SU-DHL-6 (cell line): ENCODE data around the gene OPTN.

Source experiments
- H2AFZ ChIP-seq: fragments of 200-600 bp; sonication (generic); 2 replicates; pipeline ENCODE4 v1.6.1; 2014; ENCODE audit warnings: low read depth, mild to moderate bottlenecking, moderate library complexity, mixed read lengths, antibody characterized with exemption, low read length; ENCODE audit not compliant: severe bottlenecking
- H3F3A ChIP-seq: fragments of 200-600 bp; shearing (Covaris generic); 2 replicates; pipeline ENCODE4 v1.6.0; 2016; ENCODE audit warnings: antibody characterized with exemption, mild to moderate bottlenecking; ENCODE audit not compliant: insufficient read depth
- H3K27ac ChIP-seq: fragments of 200-600 bp; sonication (generic); 2 replicates; pipeline ENCODE4 v1.5.1; 2016; ENCODE audit warnings: low read depth, mild to moderate bottlenecking, low read length, moderate library complexity, mixed read lengths
- H3K27me3 ChIP-seq: fragments of 200-600 bp; sonication (generic), shearing (Covaris generic); 2 replicates; pipeline ENCODE4 v1.6.0; 2014; ENCODE audit warnings: mild to moderate bottlenecking, low read length
- H3K36me3 ChIP-seq: fragments of 200-600 bp; sonication (generic); 2 replicates; pipeline ENCODE4 v1.6.1; 2014; ENCODE audit warnings: mild to moderate bottlenecking, low read length, mixed read lengths
- H3K4me2 ChIP-seq: fragments of 300-600, 200-600 bp; shearing (Covaris generic), sonication (generic); 2 replicates; pipeline ENCODE4 v1.6.0; 2014; ENCODE audit warnings: low read length, low read depth, mild to moderate bottlenecking; ENCODE audit not compliant: poor library complexity, severe bottlenecking
- H3K4me3 ChIP-seq: fragments of 200-600 bp; sonication (generic); 2 replicates; pipeline ENCODE4 v1.5.1; 2014; ENCODE audit warnings: antibody characterized with exemption, low read length, mild to moderate bottlenecking, mixed read lengths; ENCODE audit not compliant: insufficient read depth, poor library complexity, severe bottlenecking
- H3K79me2 ChIP-seq: fragments of 200-600 bp; sonication (generic); 2 replicates; pipeline ENCODE4 v1.6.1; 2014; ENCODE audit warnings: mild to moderate bottlenecking, low read length, moderate library complexity; ENCODE audit not compliant: insufficient read depth
- H3K9ac ChIP-seq: fragments of 200-600 bp; sonication (generic); 2 replicates; pipeline ENCODE4 v1.7.0; 2014; ENCODE audit warnings: mild to moderate bottlenecking, low read length
- H3K9me2 ChIP-seq: fragments of 200-600 bp; sonication (generic); replicated peaks from 2 replicates; pipeline ENCODE4 v1.6.1; 2014; ENCODE audit warnings: low read length; ENCODE audit not compliant: insufficient read depth
- H3K9me3 ChIP-seq: fragments of 200-600 bp; sonication (generic); 2 replicates; pipeline ENCODE4 v1.6.1; 2014; ENCODE audit warnings: low read length, mixed read lengths; ENCODE audit not compliant: insufficient read depth
- H4K20me1 ChIP-seq: fragments of 200-600 bp; sonication (generic); 2 replicates; pipeline ENCODE4 v1.6.1; 2014; ENCODE audit warnings: low read depth, mild to moderate bottlenecking, antibody characterized with exemption, low read length, moderate library complexity, mixed read lengths
- EZH2phosphoT487 ChIP-seq: fragments of 200-600 bp; sonication (generic), shearing (Covaris generic); conservative IDR thresholded peaks from 2 replicates; pipeline ENCODE4 v1.6.1; 2018; ENCODE audit warnings: mild to moderate bottlenecking, antibody characterized with exemption, low read length, moderate library complexity, mixed read lengths
- TF ChIP-seq, protein P1 (sequence below): fragments of 200-600 bp; sonication (generic); IDR thresholded peaks from one replicate; pipeline ENCODE4 v1.5.1; 2017; ENCODE audit warnings: antibody characterized with exemption, mild to moderate bottlenecking, low read length, moderate library complexity; ENCODE audit not compliant: insufficient read depth, poor library complexity, severe bottlenecking

Gene OPTN

DNA sequence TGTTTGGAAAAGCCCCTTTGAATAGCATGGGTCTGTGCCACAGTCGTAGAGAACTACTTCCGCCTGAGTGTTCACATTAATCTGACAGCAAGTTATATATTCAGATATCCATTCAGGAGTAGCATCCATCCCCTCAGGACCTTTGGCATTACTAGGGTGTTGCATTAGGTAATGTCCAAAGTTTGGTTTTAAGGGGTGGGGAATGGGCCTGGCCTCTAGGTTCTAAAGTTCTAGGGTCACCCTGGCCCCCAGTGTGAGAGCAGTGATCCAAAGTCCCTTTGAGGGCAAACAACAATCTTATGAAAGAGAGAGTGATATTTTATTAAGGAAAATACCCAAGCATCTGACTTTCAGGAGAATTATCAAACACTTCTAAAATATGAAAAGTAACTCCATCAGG, 73.7 kb downstream of the OPTN start:
- Histone ChIP-seq H3K9me3 (no peaks in the 10 kb centered on the region), H3K36me3 (peaks cover 48% of the 10 kb centered on the region; the same call in 1 of the 2 replicates), H4K20me1 (peaks cover 6% of the 10 kb centered on the region; the same call in 1 of the 2 replicates), H2AFZ (no peak overlapping the region), H3F3A (no peaks in the 10 kb centered on the region), H3K9me2 (no peaks in the 10 kb centered on the region), H3K79me2 (peaks cover 2% of the 10 kb centered on the region; the same call in 1 of the 2 replicates), H3K4me2 (no peak overlapping the region), H3K27me3 (no peaks in the 10 kb centered on the region), H3K9ac (no peak overlapping the region), H3K4me3 (no peak overlapping the region), H3K27ac (no peak overlapping the region)
- TF ChIP-seq, protein P1, sequence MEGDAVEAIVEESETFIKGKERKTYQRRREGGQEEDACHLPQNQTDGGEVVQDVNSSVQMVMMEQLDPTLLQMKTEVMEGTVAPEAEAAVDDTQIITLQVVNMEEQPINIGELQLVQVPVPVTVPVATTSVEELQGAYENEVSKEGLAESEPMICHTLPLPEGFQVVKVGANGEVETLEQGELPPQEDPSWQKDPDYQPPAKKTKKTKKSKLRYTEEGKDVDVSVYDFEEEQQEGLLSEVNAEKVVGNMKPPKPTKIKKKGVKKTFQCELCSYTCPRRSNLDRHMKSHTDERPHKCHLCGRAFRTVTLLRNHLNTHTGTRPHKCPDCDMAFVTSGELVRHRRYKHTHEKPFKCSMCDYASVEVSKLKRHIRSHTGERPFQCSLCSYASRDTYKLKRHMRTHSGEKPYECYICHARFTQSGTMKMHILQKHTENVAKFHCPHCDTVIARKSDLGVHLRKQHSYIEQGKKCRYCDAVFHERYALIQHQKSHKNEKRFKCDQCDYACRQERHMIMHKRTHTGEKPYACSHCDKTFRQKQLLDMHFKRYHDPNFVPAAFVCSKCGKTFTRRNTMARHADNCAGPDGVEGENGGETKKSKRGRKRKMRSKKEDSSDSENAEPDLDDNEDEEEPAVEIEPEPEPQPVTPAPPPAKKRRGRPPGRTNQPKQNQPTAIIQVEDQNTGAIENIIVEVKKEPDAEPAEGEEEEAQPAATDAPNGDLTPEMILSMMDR = no peak
- no peak for TF ChIP-seq EZH2phosphoT487

DNA sequence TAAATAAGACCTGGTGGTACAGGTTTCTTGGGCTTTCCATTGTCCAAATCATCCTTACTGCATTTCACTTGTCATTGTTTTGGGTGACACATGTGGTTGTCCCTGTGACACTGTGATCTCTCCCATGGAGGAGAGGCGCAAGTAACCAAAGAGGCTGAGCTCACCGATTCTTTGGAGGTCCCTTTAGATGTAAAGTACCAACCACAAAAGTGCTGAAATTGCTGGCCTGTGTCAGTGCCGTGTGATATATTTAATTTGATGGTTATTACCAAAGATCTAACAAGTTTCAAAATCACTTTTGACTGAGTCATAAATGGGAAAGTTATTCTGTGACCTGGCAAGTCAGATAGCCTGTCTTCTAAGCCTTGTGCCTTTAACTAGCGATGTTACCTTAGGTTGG, 80.8 kb downstream of the OPTN start:
- H3K27ac ChIP-seq = no peak overlapping the region
- H3K9ac ChIP-seq = no peak overlapping the region
- no peaks in the 10 kb centered on the region for H3K27me3 ChIP-seq
- H3K79me2 ChIP-seq = no peaks in the 10 kb centered on the region
- no peaks in the 10 kb centered on the region for H3F3A ChIP-seq
- H3K4me3 ChIP-seq = no peak overlapping the region
- H3K4me2 ChIP-seq = no peak overlapping the region
- TF ChIP-seq, protein P1 = no peak
- no peak for TF ChIP-seq EZH2phosphoT487
- no peaks in the 10 kb centered on the region for H3K9me3 ChIP-seq
- H4K20me1 ChIP-seq = no peaks in the 10 kb centered on the region
- H3K9me2 ChIP-seq = no peaks in the 10 kb centered on the region
- peaks cover 53% of the 10 kb centered on the region for H3K36me3 ChIP-seq
- no peak overlapping the region for H2AFZ ChIP-seq

DNA sequence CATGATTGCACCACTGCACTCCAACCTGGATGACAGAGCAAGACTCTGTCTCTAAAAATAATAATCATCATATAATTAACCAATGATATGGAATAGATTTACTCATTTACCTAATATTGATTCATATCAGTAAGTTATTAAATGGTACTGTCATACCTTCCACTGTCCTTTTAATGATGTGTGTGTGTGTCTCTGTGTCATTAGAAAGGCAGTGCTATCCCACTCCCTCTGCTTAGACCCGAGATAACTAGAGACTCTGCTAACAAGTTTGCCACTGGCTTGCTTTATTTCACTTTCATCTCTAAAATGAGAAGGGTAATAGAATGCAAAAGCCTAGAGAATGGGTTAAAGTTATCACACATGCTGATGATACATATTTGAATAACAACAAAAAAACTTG, 82.5 kb downstream of the OPTN start:
- Histone ChIP-seq H3K36me3 (peaks cover 58% of the 10 kb centered on the region), H3K27ac (no peak overlapping the region), H3K4me3 (no peak overlapping the region), H3K27me3 (no peaks in the 10 kb centered on the region), H3F3A (no peaks in the 10 kb centered on the region), H3K9ac (no peak overlapping the region), H3K9me2 (no peaks in the 10 kb centered on the region), H3K9me3 (no peaks in the 10 kb centered on the region), H3K79me2 (no peaks in the 10 kb centered on the region), H4K20me1 (no peaks in the 10 kb centered on the region), H2AFZ (no peak overlapping the region), H3K4me2 (no peak overlapping the region)
- TF ChIP-seq EZH2phosphoT487 = no peak
- TF ChIP-seq, protein P1 = no peak
